ENCODE data around the gene TBCK. TPM values are rescaled to one million over a fixed set of nuclear protein-coding genes. Genes with fewer than 3 reads are reported as not detected.
A peak's percentile ranks its signal among the peaks of the same experiment; 100 is the strongest.

TBCK gene
- total and polyA plus RNA-seq, 2 of the 13 experiments (the other 11 are each of a cell fraction or from before 2014, with no cell fraction given), result 51.0 to 62.4 TPM

DNA sequence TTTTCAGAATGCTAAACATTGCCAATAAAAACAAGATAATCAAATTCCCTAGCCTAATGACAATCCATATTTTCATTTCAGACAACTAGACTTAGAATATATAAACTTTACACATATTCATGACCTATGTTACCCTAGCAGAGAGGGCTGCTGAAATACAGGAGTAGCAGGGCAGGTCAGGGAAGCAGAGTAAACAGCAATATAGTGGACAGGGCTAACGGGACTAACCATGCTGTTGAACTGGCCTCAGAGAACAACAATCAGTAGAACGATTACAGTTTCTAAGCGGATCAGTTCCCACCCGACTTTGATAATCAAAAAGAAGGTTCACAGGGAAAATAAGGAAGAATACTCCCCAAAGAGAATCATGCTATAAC is 14.0 kb downstream of the TBCK start:
- H3K9me3 ChIP-seq (ENCODE audit: low read length), result no peaks in the 10 kb centered on the region
- no peak for TF ChIP-seq ZBTB7A (CRISPR knock-in tag; IDR thresholded peaks at IDR 0.05)
- FAIRE-seq (no peak), DNase-seq (ENCODE audit: low spot score) (no peak), ATAC-seq (no peak; the same call in 2 of the 3 replicates)
- peak overlapping the region; percentile 38 for H3K27ac ChIP-seq (ENCODE audit: extremely low read length, insufficient read depth, low read length)
- H3K9ac ChIP-seq (ENCODE audit: insufficient read depth, low read depth, low read length), result no peak overlapping the region
- 82% methylated on average over 4 of the region's 4 CpGs for WGBS (ENCODE audit: low lambda C conversion rate)
- no peaks in the 10 kb centered on the region for H4K20me1 ChIP-seq (ENCODE audit: insufficient read depth, low read length)
- no peak overlapping the region for H2AFZ ChIP-seq (ENCODE audit: low read length)
- peaks cover 76% of the 10 kb centered on the region for H3K79me2 ChIP-seq (ENCODE audit: insufficient read depth, low read length)
- peaks cover 13 to 48% of the 10 kb centered on the region in 2 experiments for H3K36me3 ChIP-seq (replicated peaks in 1 of 2; ENCODE audit: control insufficient read depth in 1 of 2, insufficient read depth in 2 of 2, low read length in 2 of 2)
- peaks cover 49% of the 10 kb centered on the region for H3K4me1 ChIP-seq (ENCODE audit: insufficient read depth, low read length)
- in situ Hi-C loops (cut with HindIII; ENCODE audit: extremely low pct_ligation_motif_present, low pct_unique_long_range_greater_than_20kb) (no loop called here), intact Hi-C loops (cut with micrococcal nuclease; ENCODE audit: unreplicated experiment) (no loop called here)
- ChIA-PET POLR2A (interaction anchor here (1.0 to 2.5 kb wide), 2 partner anchors 11 to 14 kb away, joined by 4 to 14 read pairs; partner anchors contain the start of genes AIMP1 and TBCK), CTCF (ENCODE audit: low intra/inter-chr PET ratio, low total read pairs) (no interaction called here)
- H3K4me3 ChIP-seq (replicated peaks in 1 of 3; ENCODE audit: insufficient read depth in 1 of 3, low read depth in 2 of 3, low read length in 3 of 3), result no peak overlapping the region
- no peak overlapping the region for H3K4me2 ChIP-seq (ENCODE audit: low read depth, low read length)
- H3K27me3 ChIP-seq (ENCODE audit: control insufficient read depth in 1 of 2, insufficient read depth in 2 of 2, low read length in 2 of 2), result no peaks in the 10 kb centered on the region; a peak in 1 of 5 replicates
- no TSS peak for BruUV-seq (replicated peaks)

- peaks cover 44% of the 10 kb centered on the region for H3K4me1 ChIP-seq (ENCODE audit: insufficient read depth, low read length)
- peaks cover 13 to 48% of the 10 kb centered on the region in 2 experiments for H3K36me3 ChIP-seq (replicated peaks in 1 of 2; ENCODE audit: control insufficient read depth in 1 of 2, insufficient read depth in 2 of 2, low read length in 2 of 2)
- TF ChIP-seq MAFF (IDR thresholded peaks at IDR 0.05; ENCODE audit: low read depth, low read length) (peak; percentile 48; the same call in 1 of the 2 replicates), MAFK (conservative IDR thresholded peaks at IDR 0.05 in 1 of 2, IDR thresholded peaks at IDR 0.05 in 1 of 2; ENCODE audit: low read length in 2 of 2) (peak; percentile 23 to 59; a peak in 2 of 4 replicates), DRAP1 (CRISPR knock-in tag; IDR thresholded peaks at IDR 0.05) (no peak)
- H3K9me3 ChIP-seq (ENCODE audit: low read length), result no peaks in the 10 kb centered on the region
- H3K79me2 ChIP-seq (ENCODE audit: insufficient read depth, low read length), result peaks cover 76% of the 10 kb centered on the region
- BruUV-seq (replicated peaks), result no TSS peak
- H3K4me2 ChIP-seq (ENCODE audit: low read depth, low read length), result no peak overlapping the region
- H3K27me3 ChIP-seq (ENCODE audit: control insufficient read depth in 1 of 2, insufficient read depth in 2 of 2, low read length in 2 of 2), result no peaks in the 10 kb centered on the region; a peak in 1 of 5 replicates
- ChIA-PET POLR2A (interaction anchor here (1.4 kb wide), 1 partner anchor 14 kb away, joined by 6 read pairs; the partner anchor contains the start of gene TBCK), CTCF (ENCODE audit: low intra/inter-chr PET ratio, low total read pairs) (no interaction called here)
- 98% methylated on average over 2 of the region's 2 CpGs for WGBS (ENCODE audit: low lambda C conversion rate)
- DNase-seq (ENCODE audit: low spot score) (no peak), FAIRE-seq (no peak), ATAC-seq (no peak)
- H3K4me3 ChIP-seq (replicated peaks in 1 of 3; ENCODE audit: insufficient read depth in 1 of 3, low read depth in 2 of 3, low read length in 3 of 3), result no peak overlapping the region
- H3K27ac ChIP-seq (ENCODE audit: extremely low read length, insufficient read depth, low read length), result no peak overlapping the region
- in situ Hi-C loops (cut with HindIII; ENCODE audit: extremely low pct_ligation_motif_present, low pct_unique_long_range_greater_than_20kb), result no loop called here
- H2AFZ ChIP-seq (ENCODE audit: low read length), result no peak overlapping the region
- no peak overlapping the region for H3K9ac ChIP-seq (ENCODE audit: insufficient read depth, low read depth, low read length)
- intact Hi-C loops (cut with micrococcal nuclease; ENCODE audit: unreplicated experiment), result no loop called here
- H4K20me1 ChIP-seq (ENCODE audit: insufficient read depth, low read length), result no peaks in the 10 kb centered on the region
Measured at GRCh38 chr4:106301393-106302061, 14.5 kb downstream of the TBCK start.
